Epithelial cell of proximal tubule (primary cell): ENCODE measurements around the gene HMGCS2. TPM values are rescaled to one million over a fixed set of nuclear protein-coding genes. Genes with fewer than 3 reads are reported as not detected.

ENCODE experiments used
- DNase-seq: peaks from one replicate; pipeline ENCODE4 v3.0.0-alpha.2; 2011; ENCODE audit warnings: low read depth
- H3K4me3 ChIP-seq: 2 replicates; pipeline ENCODE4 v1.5.1; 2011; ENCODE audit warnings: low read depth, mild to moderate bottlenecking, low read length
- total RNA-seq: library from RNA; depleted of rRNA; stranded (reverse); fragments of >200 nt; gene quantifications from 2 replicates; pipeline ENCODE4 v1.2.3, GENCODE V29; 2015
- TF ChIP-seq, protein P1 (sequence below): conservative IDR thresholded peaks from 2 replicates; pipeline ENCODE4 v1.5.1; 2012; ENCODE audit warnings: low read depth, mild to moderate bottlenecking, low read length

HMGCS2 gene
- total RNA-seq, 1 donor from 2014 or later, result not detected

DNA sequence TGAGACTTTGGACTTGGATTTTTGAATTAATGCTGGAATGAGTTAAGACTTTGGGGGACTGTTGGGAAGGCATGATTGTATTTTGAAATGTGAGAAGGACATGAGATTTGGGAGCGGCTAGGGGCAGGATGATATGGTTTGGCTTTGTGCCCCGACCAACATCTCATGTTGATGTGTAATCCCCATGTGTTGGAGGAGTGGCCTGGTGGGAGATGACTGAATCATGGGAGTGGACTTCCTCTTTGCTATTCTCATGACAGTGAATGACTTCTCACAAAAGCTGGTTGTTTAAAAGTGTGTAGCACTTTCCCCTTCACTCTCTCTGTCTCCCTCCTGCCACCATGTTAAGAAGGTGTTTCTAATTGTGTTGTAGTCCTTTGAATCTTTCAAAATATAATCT lies 66.3 kb downstream of the HMGCS2 start:
- no peak overlapping the region for H3K4me3 ChIP-seq
- no peak for DNase-seq

DNA sequence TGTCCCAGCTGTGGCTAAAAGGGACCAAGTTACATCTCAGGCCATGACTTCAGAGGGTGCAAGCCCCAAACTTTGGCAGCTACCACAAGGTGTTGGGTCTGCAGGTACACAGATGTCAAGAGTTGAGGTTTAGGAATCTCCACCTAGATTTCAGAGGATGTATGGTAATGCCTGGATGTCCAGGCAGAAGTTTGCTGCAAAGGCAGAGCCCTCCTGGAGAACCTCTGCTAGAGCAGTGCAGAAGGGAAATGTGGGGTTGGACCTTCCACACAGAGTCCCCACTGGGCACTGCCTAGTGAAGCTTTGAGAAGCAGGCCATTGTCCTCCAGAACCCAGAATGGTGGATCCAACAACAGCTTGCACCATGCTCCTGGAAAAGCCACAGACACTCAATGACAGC lies 67.0 kb downstream of the HMGCS2 start:
- no peak overlapping the region for H3K4me3 ChIP-seq
- TF ChIP-seq, protein P1, sequence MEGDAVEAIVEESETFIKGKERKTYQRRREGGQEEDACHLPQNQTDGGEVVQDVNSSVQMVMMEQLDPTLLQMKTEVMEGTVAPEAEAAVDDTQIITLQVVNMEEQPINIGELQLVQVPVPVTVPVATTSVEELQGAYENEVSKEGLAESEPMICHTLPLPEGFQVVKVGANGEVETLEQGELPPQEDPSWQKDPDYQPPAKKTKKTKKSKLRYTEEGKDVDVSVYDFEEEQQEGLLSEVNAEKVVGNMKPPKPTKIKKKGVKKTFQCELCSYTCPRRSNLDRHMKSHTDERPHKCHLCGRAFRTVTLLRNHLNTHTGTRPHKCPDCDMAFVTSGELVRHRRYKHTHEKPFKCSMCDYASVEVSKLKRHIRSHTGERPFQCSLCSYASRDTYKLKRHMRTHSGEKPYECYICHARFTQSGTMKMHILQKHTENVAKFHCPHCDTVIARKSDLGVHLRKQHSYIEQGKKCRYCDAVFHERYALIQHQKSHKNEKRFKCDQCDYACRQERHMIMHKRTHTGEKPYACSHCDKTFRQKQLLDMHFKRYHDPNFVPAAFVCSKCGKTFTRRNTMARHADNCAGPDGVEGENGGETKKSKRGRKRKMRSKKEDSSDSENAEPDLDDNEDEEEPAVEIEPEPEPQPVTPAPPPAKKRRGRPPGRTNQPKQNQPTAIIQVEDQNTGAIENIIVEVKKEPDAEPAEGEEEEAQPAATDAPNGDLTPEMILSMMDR, result no peak
- no peak for DNase-seq

More for the DNA sequence above, 66.3 kb downstream of the HMGCS2 start:
- TF ChIP-seq, protein P1, result no peak

DNA sequence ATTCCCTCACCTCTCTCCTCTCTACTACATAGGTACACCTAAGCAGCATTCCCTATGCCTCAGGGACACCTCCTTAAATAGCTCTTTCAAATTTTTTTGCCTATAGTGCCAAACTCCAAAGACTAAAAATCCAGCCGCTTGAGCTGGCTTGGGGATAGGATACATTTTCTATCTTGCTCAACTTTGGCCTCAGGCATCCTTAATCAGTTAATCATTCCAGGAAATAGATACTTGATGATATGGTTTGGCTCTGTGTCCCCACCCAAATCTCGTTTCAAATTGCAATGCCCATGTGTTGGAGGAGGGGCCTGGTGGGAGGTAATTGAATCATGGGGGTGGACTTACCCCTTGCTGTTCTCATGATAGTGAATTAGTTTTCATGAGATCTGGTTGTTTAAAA lies 68.4 kb downstream of the HMGCS2 start:
- DNase-seq, result no peak
- TF ChIP-seq, protein P1, result no peak
- no peak overlapping the region for H3K4me3 ChIP-seq

Other genes starting within 250 kb of the HMGCS2 start
- 5.7 and 6.8 TPM in 2 replicates for gene ZNF697, start 120.6 kb downstream of the HMGCS2 start, total RNA-seq
- 146 and 204 TPM in 2 replicates for gene PHGDH, start 57.0 kb downstream of the HMGCS2 start, total RNA-seq
- not detected in 2 replicates for gene REG4, start 42.6 kb upstream of the HMGCS2 start, total RNA-seq
- not detected in 2 replicates for gene ADAM30, start 127.6 kb upstream of the HMGCS2 start, total RNA-seq